ENCODE measurements around the gene OXCT2.
"Not testable (repeated sequence)": the region's sequence is repeated elsewhere in the genome, so short reads cannot be mapped to it uniquely, and the experiment has no call there.

OXCT2 gene

DNA sequence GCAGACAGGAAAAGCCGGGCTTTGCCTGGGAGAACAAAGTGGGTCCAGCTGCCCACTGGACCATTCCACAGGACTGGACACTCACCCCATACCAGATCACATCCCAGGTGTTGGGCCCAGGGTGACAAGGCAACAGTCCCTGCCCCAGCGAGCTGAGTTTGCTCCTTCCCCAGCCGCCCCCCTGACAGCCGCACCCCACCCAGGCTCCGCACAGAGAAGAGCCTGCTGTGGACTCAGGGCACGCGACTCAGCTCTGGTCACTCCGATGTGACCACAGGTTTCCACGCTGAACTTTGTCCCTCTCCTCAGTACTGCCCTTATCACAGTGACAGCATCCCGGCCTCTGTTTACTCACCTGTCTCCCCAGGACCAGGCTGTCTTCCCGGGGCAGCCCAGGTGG, 16.3 kb upstream of the OXCT2 start:
- no peak for DNase-seq (ENCODE audit: low spot score)

GRCh38 chr1:39787108-39787375, 15.9 kb upstream of the OXCT2 start:
- DNase-seq (ENCODE audit: low spot score) = not testable (repeated sequence)

GRCh38 chr1:39786303-39787107, 15.4 kb upstream of the OXCT2 start:
- DNase-seq (ENCODE audit: low spot score) = not testable (repeated sequence)

- not testable (repeated sequence) for DNase-seq (ENCODE audit: low spot score)
Measured at GRCh38 chr1:39782685-39783084, 11.5 kb upstream of the OXCT2 start.

GRCh38 chr1:39782103-39782502, 11.0 kb upstream of the OXCT2 start:
- DNase-seq (ENCODE audit: low spot score) = no peak

- DNase-seq (ENCODE audit: low spot score) = no peak
Measured at GRCh38 chr1:39781349-39781715, 10.2 kb upstream of the OXCT2 start.

DNA sequence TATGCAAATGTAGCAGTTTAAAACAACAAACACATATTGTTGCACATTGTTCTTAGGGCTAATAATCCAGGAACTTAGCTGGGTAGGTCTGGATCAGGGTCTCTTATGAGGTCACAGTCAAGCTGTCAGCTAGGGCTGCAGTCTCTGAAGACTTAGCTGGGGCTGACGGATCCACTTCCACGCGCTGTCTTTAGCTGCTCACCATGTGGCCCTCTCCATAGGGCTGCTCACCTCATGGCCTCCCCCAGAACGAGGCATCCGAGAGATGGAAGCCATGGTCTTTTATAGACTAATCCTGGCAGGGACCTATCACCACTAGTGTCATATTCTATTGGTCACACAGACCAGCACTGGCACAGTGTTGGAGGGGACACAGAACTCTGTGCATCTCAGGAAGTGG, 8.7 kb upstream of the OXCT2 start:
- no peak for DNase-seq (ENCODE audit: low spot score)

DNA sequence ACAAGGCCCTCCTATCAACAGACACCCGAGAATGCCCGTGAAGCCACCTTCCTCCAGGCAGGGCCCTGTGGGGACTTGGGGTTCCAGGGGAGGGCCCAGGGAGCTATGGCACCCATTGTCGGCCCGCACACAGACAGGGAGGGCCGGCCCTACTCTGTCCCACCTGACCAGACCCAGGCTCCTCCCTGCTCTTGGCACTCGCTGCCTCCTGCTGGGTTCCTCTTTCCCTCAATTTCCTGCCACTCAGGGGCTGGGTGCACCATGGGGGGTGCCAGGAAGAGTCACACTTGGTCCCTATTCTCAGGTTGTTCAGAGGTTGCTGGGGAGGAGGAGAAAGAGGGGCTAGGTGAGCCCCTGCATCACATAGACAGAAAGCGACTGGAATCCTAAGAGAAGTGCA, 8.0 kb upstream of the OXCT2 start:
- DNase-seq (ENCODE audit: low spot score) = no peak

GRCh38 chr1:39778463-39779099, 7.4 kb upstream of the OXCT2 start:
- not testable (repeated sequence) for DNase-seq (ENCODE audit: low spot score)

DNA sequence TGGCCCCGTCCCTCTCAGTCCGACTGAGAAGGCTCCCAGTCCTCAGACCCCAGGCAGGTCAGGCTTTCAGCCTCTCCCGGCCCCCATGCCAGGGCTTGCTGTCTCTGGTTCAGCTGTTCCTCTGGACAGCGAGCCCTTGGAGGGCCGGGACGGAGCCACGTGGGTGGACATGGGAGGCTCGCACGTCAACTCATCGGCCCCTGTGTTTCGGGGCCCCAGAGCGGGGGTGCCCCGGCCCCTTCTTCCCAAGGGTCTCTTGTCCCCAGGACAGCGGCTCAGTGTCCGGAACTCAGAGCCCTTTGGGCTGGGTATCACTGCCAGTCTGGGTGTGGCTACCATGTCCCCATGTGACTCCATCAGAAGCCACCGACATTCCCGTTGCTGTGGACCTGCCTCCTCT, 6.7 kb upstream of the OXCT2 start:
- DNase-seq (ENCODE audit: low spot score) = not testable (repeated sequence)

DNA sequence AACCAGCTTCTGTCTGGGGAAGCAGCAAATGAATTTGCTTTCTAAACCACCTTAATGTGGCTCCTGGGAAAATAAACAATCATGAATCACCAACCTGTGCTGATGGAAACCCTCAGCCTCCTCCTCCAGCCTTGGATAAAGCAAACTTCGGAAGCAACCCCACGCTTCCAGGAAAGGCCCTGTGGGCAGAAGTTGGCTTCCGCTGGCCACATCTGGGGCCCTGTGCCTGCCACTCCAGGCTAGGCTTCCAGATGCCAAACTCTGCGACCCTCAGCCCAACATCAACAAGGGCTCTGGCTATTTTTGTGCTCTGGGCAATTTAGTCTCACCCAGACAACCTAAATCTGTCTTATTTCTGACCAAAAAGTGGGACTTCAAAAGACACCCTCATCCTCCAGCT, 6.2 kb upstream of the OXCT2 start:
- no peak for DNase-seq (ENCODE audit: low spot score)

- no peak for DNase-seq (ENCODE audit: low spot score)
Measured at GRCh38 chr1:39776886-39777285, 5.7 kb upstream of the OXCT2 start.

DNA sequence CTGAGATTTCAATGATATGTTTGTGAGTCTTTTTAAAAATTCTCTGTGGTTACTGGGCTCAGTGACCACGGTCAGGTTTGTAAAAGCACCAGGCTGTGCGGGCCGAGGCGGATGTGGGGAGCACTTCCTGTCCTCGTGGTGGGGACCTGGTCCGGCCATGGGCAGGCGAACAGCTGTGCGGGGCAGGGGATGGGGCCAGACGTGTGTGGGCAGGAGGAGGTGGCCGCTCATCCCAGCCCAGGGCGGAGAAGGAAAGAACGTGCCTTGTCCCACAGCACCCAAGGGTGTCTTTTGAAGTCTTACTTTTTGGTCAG, 5.2 kb upstream of the OXCT2 start:
- no peak for DNase-seq (ENCODE audit: low spot score)

- not testable (repeated sequence) for DNase-seq (ENCODE audit: low spot score)
Measured at GRCh38 chr1:39775676-39776399, 4.7 kb upstream of the OXCT2 start.

DNA sequence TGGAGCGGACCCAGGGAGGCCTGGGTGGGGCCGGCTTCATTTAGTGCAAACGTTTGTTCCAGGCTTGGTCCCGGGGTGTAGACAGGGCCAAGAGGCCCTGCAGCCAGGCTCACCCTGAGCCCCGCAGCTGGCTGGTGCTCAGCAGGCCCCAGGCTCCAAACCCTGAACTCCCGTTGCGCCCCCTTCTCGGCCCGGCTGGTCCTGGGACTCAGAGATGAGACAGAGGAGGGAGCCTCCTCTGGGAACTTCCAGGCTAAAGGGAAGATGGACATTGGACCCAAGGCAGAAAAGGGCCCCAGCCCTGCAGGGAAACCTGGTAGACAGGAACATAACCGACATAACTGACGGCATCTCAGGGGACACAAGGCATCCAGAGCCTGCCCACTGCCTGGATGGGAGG, 4.0 kb upstream of the OXCT2 start:
- DNase-seq (ENCODE audit: low spot score) = not testable (repeated sequence)

GRCh38 chr1:39773369-39773979, 2.3 kb upstream of the OXCT2 start:
- DNase-seq (ENCODE audit: low spot score) = not testable (repeated sequence)

DNA sequence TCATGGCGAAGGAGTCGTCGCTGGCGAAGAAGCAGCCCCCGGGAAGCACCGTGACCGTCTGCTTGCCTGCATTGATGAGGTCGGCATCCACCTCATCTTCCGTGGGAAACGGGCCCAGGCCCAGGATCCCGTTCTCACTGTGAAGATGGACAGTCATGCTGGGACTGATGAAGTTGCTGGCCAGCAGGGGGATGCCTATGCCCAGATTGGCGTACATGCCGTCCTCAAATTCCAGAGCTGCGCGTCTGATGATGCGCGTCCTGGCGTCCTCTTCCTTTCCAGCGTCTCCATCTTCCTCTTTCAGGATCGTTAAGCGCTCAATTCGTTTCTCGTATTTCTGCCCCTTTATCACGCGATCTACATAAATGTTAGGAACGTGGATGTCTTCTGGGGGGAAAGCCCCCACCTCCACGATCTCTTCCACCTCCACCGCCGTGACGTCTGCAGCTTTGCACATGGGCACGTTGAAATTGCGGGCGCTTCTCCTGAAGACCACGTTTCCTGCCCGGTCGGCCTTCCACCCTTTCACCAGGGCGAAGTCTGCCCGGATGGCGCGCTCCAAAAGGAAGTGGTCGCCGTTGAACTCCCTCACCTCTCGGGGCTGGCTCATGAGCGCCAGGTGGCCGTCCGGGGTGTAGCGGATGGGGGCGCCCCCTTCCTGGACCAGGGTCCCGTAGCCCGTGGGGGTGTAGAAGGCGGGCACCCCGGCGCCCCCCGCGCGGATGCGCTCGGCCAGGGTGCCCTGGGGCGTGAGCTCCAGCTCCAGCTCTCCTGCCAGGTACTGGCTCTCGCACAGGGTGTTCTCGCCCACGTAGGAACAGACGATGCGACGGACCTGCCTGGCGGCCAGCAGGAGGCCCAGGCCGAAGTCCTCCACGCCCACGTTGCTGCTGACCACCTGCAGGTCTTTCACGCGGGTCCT, 787 bp downstream of the OXCT2 start:
- DNase-seq (ENCODE audit: low spot score) = not testable (repeated sequence)

GRCh38 chr1:39769502-39769901, 1.6 kb downstream of the OXCT2 start:
- DNase-seq (ENCODE audit: low spot score) = not testable (repeated sequence)

DNA sequence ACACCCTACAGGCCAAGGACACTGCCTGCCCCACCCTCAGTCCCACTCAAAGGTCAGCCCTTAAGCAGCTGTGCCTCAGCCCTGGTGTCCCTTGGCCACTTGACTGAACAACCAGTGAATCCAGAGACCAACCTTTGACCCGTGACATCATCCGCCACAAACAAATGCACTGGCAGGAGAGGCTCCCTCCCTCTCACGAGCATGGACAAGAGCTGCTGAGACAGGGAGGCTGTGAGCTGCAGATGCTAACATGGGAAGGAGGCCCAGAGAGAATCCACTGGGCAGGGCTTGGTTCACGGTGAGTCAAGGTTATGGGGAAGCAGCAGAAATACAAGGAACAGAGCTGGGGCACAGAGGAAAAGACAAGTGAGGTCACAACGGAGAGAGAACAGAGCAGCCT, 4.7 kb downstream of the OXCT2 start:
- not testable (repeated sequence) for DNase-seq (ENCODE audit: low spot score)

DNA sequence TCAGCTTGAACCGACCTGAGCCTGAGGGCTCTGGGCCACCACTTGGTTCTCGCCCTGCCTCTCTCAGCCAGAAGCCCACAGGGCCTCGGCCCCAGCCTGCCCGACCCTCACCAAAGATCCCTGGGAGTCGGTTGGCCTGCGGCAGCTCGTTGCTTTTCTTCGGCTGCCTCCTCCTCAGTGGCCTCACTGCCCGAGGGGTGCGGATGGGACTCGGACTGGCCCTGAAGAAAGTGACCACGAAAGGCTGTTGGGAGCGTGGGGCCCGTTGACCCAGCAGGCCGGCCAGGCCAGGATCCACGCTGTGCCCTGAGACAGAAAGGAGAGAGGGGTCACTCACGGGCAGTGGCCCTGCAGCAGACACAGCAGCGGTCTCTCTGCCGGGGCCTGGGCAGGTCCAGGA, 6.6 kb downstream of the OXCT2 start:
- not testable (repeated sequence) for DNase-seq (ENCODE audit: low spot score)

DNA sequence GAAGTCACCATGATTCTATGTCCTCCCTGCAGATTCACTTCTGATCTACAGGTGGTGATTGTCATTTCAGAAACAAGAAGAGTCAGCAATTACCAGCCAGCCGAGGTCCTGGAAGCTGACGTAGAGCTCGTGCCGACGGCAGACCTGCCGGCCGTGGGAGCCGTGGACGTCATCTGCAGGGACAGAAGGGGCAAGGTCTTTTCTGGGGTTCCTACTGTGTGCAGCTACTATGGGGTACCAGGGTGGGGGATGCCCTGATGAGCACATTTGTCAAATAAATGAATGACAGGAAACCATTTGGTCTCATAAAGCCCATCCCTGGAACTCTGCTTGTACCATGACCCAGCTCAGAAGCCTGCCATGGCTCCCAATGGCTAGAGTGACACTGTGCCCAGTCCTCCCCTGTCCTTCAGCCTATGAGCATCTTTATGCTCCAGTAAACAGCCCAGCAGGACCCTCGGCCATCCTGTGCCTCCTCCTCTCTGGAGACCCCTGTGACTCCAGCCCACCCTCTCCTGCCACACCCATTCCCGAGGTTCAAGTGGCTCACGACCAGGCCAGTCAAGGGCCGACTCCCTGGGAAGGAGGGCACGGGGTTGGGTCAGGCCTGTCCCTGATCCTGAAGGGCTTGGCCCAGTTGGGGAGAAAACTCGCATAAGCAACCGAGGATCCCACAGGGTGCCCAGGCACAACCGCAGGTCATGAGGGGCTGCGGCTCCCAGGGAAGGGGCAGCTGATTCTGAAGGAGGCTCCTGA, 7.4 kb downstream of the OXCT2 start:
- DNase-seq (ENCODE audit: low spot score) = not testable (repeated sequence)

Data from GM03348 (cell line).